Measurements from ENCODE around the gene LRRC8D.

The LRRC8D gene

GRCh38 chr1:89808441-89809117 is 12.3 kb upstream of the LRRC8D start:
- H3K27me3 ChIP-seq (ENCODE audit: low read depth, low read length): no peaks in the 10 kb centered on the region
- peaks cover 0 to 49% of the 10 kb centered on the region in 2 donors for H3K4me1 ChIP-seq (ENCODE audit: control insufficient read depth in 1 of 2, insufficient read depth in 2 of 2, low read length in 2 of 2)
- H3K9me3 ChIP-seq (ENCODE audit: control insufficient read depth in 1 of 2, low read length in 2 of 2): no peaks in the 10 kb centered on the region
- no peak overlapping the region for H3K27ac ChIP-seq (ENCODE audit: low read length)
- H3K4me3 ChIP-seq (ENCODE audit: low read depth in 1 of 2, low read length in 2 of 2): no peak overlapping the region
- H3K36me3 ChIP-seq (ENCODE audit: control insufficient read depth in 1 of 2, insufficient read depth in 2 of 2, low read length in 2 of 2): no peaks in the 10 kb centered on the region

- Histone ChIP-seq H3K27me3 (ENCODE audit: low read depth, low read length) (no peaks in the 10 kb centered on the region), H3K9me3 (ENCODE audit: control insufficient read depth in 1 of 2, low read length in 2 of 2) (no peaks in the 10 kb centered on the region), H3K4me1 (ENCODE audit: control insufficient read depth in 1 of 2, insufficient read depth in 2 of 2, low read length in 2 of 2) (peaks cover 0 to 53% of the 10 kb centered on the region in 2 donors), H3K4me3 (ENCODE audit: low read depth in 1 of 2, low read length in 2 of 2) (no peak overlapping the region), H3K27ac (ENCODE audit: low read length) (no peak overlapping the region), H3K36me3 (ENCODE audit: control insufficient read depth in 1 of 2, insufficient read depth in 2 of 2, low read length in 2 of 2) (no peaks in the 10 kb centered on the region)
These were observed 11.3 kb upstream of the LRRC8D start for GRCh38 chr1:89809556-89809955.

GRCh38 chr1:89810302-89810701 is 10.5 kb upstream of the LRRC8D start:
- Histone ChIP-seq H3K4me1 (ENCODE audit: control insufficient read depth in 1 of 2, insufficient read depth in 2 of 2, low read length in 2 of 2) (peaks cover 0 to 48% of the 10 kb centered on the region in 2 donors), H3K27ac (ENCODE audit: low read length) (no peak overlapping the region), H3K27me3 (ENCODE audit: low read depth, low read length) (no peaks in the 10 kb centered on the region), H3K9me3 (ENCODE audit: control insufficient read depth in 1 of 2, low read length in 2 of 2) (no peaks in the 10 kb centered on the region), H3K36me3 (ENCODE audit: control insufficient read depth in 1 of 2, insufficient read depth in 2 of 2, low read length in 2 of 2) (no peaks in the 10 kb centered on the region), H3K4me3 (ENCODE audit: low read depth in 1 of 2, low read length in 2 of 2) (no peak overlapping the region)

- no peaks in the 10 kb centered on the region for H3K36me3 ChIP-seq (ENCODE audit: control insufficient read depth in 1 of 2, insufficient read depth in 2 of 2, low read length in 2 of 2)
These were observed 10.0 kb upstream of the LRRC8D start for GRCh38 chr1:89810880-89811279.

GRCh38 chr1:89812992-89813391 is 7.8 kb upstream of the LRRC8D start:
- peaks cover 0 to 48% of the 10 kb centered on the region in 2 donors for H3K4me1 ChIP-seq (ENCODE audit: control insufficient read depth in 1 of 2, insufficient read depth in 2 of 2, low read length in 2 of 2)
- H3K4me3 ChIP-seq (ENCODE audit: low read depth in 1 of 2, low read length in 2 of 2): no peak overlapping the region
- no peaks in the 10 kb centered on the region for H3K9me3 ChIP-seq (ENCODE audit: control insufficient read depth in 1 of 2, low read length in 2 of 2)
- no peak overlapping the region for H3K27ac ChIP-seq (ENCODE audit: low read length)
- no peaks in the 10 kb centered on the region for H3K36me3 ChIP-seq (ENCODE audit: control insufficient read depth in 1 of 2, insufficient read depth in 2 of 2, low read length in 2 of 2)
- H3K27me3 ChIP-seq (ENCODE audit: low read depth, low read length): no peaks in the 10 kb centered on the region

More at GRCh38 chr1:89810880-89811279, 10.0 kb upstream of the LRRC8D start:
- no peaks in the 10 kb centered on the region for H3K27me3 ChIP-seq (ENCODE audit: low read depth, low read length)
- H3K4me1 ChIP-seq (ENCODE audit: control insufficient read depth in 1 of 2, insufficient read depth in 2 of 2, low read length in 2 of 2): peaks cover 0 to 48% of the 10 kb centered on the region in 2 donors
- H3K4me3 ChIP-seq (ENCODE audit: low read depth in 1 of 2, low read length in 2 of 2): no peak overlapping the region
- no peak overlapping the region for H3K27ac ChIP-seq (ENCODE audit: low read length)
- no peaks in the 10 kb centered on the region for H3K9me3 ChIP-seq (ENCODE audit: control insufficient read depth in 1 of 2, low read length in 2 of 2)

GRCh38 chr1:89815040-89815439 is 5.8 kb upstream of the LRRC8D start:
- H3K4me1 ChIP-seq (ENCODE audit: control insufficient read depth in 1 of 2, insufficient read depth in 2 of 2, low read length in 2 of 2): peaks cover 0 to 34% of the 10 kb centered on the region in 2 donors
- no peaks in the 10 kb centered on the region for H3K9me3 ChIP-seq (ENCODE audit: control insufficient read depth in 1 of 2, low read length in 2 of 2)
- no peaks in the 10 kb centered on the region for H3K36me3 ChIP-seq (ENCODE audit: control insufficient read depth in 1 of 2, insufficient read depth in 2 of 2, low read length in 2 of 2)
- no peaks in the 10 kb centered on the region for H3K27me3 ChIP-seq (ENCODE audit: low read depth, low read length)
- H3K27ac ChIP-seq (ENCODE audit: low read length): no peak overlapping the region
- no peak overlapping the region for H3K4me3 ChIP-seq (ENCODE audit: low read depth in 1 of 2, low read length in 2 of 2)

- no peaks in the 10 kb centered on the region for H3K27me3 ChIP-seq (ENCODE audit: low read depth, low read length)
- H3K4me3 ChIP-seq (ENCODE audit: low read depth in 1 of 2, low read length in 2 of 2): no peak overlapping the region
- H3K9me3 ChIP-seq (ENCODE audit: control insufficient read depth in 1 of 2, low read length in 2 of 2): no peaks in the 10 kb centered on the region
- peaks cover 0 to 36% of the 10 kb centered on the region in 2 donors for H3K4me1 ChIP-seq (ENCODE audit: control insufficient read depth in 1 of 2, insufficient read depth in 2 of 2, low read length in 2 of 2)
- no peaks in the 10 kb centered on the region for H3K36me3 ChIP-seq (ENCODE audit: control insufficient read depth in 1 of 2, insufficient read depth in 2 of 2, low read length in 2 of 2)
- H3K27ac ChIP-seq (ENCODE audit: low read length): no peak overlapping the region
These were observed 5.2 kb upstream of the LRRC8D start for GRCh38 chr1:89815611-89816010.

- H3K4me3 ChIP-seq (ENCODE audit: low read depth in 1 of 2, low read length in 2 of 2): no peak overlapping the region
- no peak overlapping the region for H3K27ac ChIP-seq (ENCODE audit: low read length)
- H3K9me3 ChIP-seq (ENCODE audit: control insufficient read depth in 1 of 2, low read length in 2 of 2): no peaks in the 10 kb centered on the region
- H3K36me3 ChIP-seq (ENCODE audit: control insufficient read depth in 1 of 2, insufficient read depth in 2 of 2, low read length in 2 of 2): no peaks in the 10 kb centered on the region
- H3K27me3 ChIP-seq (ENCODE audit: low read depth, low read length): no peaks in the 10 kb centered on the region
- peaks cover 0 to 28% of the 10 kb centered on the region in 2 donors for H3K4me1 ChIP-seq (ENCODE audit: control insufficient read depth in 1 of 2, insufficient read depth in 2 of 2, low read length in 2 of 2)
These were observed 4.5 kb upstream of the LRRC8D start for GRCh38 chr1:89816366-89816765.

- H3K27me3 ChIP-seq (ENCODE audit: low read depth, low read length): no peaks in the 10 kb centered on the region
- no peaks in the 10 kb centered on the region for H3K9me3 ChIP-seq (ENCODE audit: control insufficient read depth in 1 of 2, low read length in 2 of 2)
- H3K4me1 ChIP-seq (ENCODE audit: control insufficient read depth in 1 of 2, insufficient read depth in 2 of 2, low read length in 2 of 2): peaks cover 10 to 21% of the 10 kb centered on the region in 2 donors
- no peaks in the 10 kb centered on the region for H3K36me3 ChIP-seq (ENCODE audit: control insufficient read depth in 1 of 2, insufficient read depth in 2 of 2, low read length in 2 of 2)
- peak overlapping the region; percentile 64 for H3K27ac ChIP-seq (ENCODE audit: low read length)
- H3K4me3 ChIP-seq (ENCODE audit: low read depth in 1 of 2, low read length in 2 of 2): peak overlapping the region; percentile 67 to 97
These were observed 683 bp downstream of the LRRC8D start for GRCh38 chr1:89821322-89822108.

GRCh38 chr1:89822109-89822962 is 1.5 kb downstream of the LRRC8D start:
- peak overlapping the region; percentile 64 for H3K27ac ChIP-seq (ENCODE audit: low read length)
- H3K36me3 ChIP-seq (ENCODE audit: control insufficient read depth in 1 of 2, insufficient read depth in 2 of 2, low read length in 2 of 2): no peaks in the 10 kb centered on the region

More at GRCh38 chr1:89822109-89822962, 1.5 kb downstream of the LRRC8D start:
- H3K4me3 ChIP-seq (ENCODE audit: low read depth in 1 of 2, low read length in 2 of 2): peak overlapping the region; percentile 67 to 97
- no peaks in the 10 kb centered on the region for H3K27me3 ChIP-seq (ENCODE audit: low read depth, low read length)
- H3K4me1 ChIP-seq (ENCODE audit: control insufficient read depth in 1 of 2, insufficient read depth in 2 of 2, low read length in 2 of 2): peaks cover 10 to 21% of the 10 kb centered on the region in 2 donors
- no peaks in the 10 kb centered on the region for H3K9me3 ChIP-seq (ENCODE audit: control insufficient read depth in 1 of 2, low read length in 2 of 2)
